Fibroblast of peridontal ligament (primary cell): ENCODE data around the gene NDUFA5.
"Not testable (repeated sequence)": the region's sequence is repeated elsewhere in the genome, so short reads cannot be mapped to it uniquely, and the experiment has no call there.

Experiments
- DNase-seq: peaks from one replicate; pipeline ENCODE4 v3.0.0-alpha.2; 2010; ENCODE audit errors: extremely low read depth

NDUFA5 gene

DNA sequence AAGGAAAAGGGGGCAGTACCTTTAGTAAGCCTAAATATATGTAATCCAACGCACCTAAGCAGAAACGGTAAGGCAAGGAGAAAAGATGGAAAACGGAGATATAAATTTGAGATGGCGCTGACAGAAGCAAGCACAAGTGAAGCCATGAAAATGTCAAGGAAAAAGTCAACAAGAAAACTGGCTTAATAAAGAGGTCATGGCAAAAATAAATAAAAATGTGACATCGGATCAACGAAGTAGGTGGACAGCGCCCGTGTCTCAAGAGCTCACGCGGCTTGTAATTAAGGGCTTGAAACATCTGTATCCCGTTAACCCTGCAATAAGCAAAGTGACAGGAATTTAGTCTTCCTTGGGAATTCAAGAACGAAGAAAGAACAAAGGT is 611 bp downstream of the NDUFA5 start:
- peak; percentile 37 for DNase-seq

- DNase-seq = no peak
These were observed 2.1 kb downstream of the NDUFA5 start for GRCh38 chr7:123555484-123555883.

- no peak for DNase-seq
These were observed 4.5 kb downstream of the NDUFA5 start for GRCh38 chr7:123553159-123553558.

DNA sequence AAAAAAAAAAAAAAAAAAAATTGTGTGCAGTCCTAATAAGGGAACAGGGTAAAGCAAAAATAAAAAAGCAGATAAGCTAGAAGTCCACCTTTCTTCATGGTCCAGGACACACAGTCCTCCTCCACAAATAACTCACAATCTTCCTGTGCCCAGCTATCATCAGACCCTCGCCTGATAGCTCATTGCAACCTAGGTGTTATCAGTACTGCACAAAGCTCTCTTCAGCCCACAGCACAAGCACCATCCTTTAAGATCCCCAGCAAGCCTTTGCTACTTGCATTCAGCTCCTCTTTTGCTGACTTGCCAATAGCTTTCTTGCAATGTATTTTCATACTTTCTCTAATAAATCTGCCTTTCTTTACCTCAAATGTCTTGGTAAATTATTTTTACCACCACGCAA is 5.0 kb downstream of the NDUFA5 start:
- no peak for DNase-seq

DNA sequence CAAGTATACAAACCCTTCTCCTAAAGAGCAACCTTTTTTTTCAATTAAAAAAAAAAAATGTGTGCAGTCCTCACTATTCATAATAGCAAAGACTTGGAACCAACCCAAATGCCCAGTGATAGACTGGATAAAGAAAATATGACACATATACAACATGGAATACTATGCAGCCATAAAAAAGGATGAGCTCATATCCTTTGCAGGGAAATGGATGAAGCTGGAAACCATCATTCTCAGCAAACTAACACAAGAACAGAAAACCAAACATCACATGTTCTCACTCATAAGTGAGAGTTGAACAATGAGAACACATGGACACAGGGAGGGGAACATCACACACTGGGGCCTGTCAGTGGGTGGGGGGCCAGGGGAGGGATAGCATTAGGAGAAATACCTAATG is 5.5 kb downstream of the NDUFA5 start:
- DNase-seq = not testable (repeated sequence)

GRCh38 chr7:123548406-123548805 is 9.2 kb downstream of the NDUFA5 start:
- no peak for DNase-seq

- DNase-seq = no peak
These were observed 17.7 kb downstream of the NDUFA5 start for GRCh38 chr7:123539871-123540270.

GRCh38 chr7:123538897-123539296 is 18.7 kb downstream of the NDUFA5 start:
- DNase-seq = no peak

DNA sequence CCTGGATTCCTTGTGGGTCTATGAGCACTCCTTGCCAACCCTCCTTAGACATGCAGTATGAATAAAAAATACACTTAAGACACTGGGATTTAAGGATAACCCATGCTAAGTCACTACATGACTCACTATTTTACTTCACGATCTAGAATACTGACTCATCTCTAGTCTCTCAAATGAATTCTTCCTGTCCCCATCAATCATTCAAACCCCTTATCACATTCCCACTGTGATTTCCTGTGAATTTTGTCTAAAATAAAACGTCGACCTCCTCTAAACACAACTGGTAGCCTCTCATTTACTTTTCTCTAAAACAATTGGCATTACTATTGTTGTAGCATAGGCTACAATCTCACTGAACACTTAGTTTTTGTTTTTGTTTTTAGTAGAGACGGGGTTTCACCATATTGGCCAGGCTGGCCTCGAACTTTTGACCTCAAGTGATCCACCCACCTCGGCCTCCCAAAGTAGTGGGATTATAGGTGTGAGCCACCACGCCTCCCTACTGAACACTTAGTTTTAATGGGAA is 19.4 kb downstream of the NDUFA5 start:
- DNase-seq = peak; percentile 65

DNA sequence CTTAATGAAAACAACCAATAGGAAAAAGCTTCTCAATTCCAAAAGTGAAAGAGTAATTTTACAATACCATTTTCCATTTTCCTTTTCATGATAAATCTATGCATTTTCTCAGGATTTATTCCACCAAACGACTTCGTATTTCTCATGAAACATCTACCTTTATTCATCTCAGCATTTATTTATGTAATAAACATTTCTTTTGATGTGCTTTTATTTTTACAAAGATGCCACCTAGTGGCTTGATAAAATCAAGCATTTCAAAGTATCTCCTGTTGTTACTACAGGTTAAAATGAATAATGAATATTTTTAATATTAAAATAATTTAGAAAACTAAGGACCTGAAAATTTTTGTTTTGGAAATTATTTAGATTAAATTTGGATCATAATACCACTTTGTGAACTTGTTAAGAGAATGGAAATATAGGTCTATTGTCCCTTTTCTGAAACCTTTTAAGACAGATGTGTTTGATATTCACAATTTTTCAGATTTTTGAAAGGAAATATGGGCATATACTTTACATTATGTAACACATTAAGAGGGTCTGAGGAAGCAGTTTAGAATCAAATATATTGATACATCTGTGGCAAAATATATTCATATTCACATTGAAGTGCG is 20.5 kb downstream of the NDUFA5 start:
- peak; percentile 57 for DNase-seq

DNA sequence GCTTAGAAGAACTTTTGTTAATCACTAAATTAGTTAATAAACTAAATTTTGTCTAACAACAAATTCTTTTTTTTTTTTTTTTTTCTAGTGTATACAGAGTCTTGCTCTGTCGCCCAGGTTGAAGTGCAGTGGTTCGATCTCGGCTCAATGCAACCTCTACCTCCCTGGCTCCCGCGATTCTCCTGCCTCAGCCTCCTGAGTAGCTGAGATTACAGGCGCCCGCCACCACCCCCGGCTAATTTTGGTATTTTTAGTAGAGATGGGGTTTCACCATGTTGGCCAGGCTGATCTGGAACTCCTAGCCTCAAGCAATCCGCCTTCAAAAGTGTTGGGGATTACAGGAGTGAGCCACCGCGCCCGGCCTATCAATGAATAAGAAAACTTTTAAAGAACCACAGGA is 22.1 kb downstream of the NDUFA5 start:
- DNase-seq = no peak

- peak; percentile 95 for DNase-seq
These were observed 23.0 kb downstream of the NDUFA5 start, which contains the start of gene IQUB for GRCh38 chr7:123534383-123535260. TSS of gene IQUB (minus strand) at chr7:123534595. CDS start at chr7:123512340, 22,255 bp downstream.

DNA sequence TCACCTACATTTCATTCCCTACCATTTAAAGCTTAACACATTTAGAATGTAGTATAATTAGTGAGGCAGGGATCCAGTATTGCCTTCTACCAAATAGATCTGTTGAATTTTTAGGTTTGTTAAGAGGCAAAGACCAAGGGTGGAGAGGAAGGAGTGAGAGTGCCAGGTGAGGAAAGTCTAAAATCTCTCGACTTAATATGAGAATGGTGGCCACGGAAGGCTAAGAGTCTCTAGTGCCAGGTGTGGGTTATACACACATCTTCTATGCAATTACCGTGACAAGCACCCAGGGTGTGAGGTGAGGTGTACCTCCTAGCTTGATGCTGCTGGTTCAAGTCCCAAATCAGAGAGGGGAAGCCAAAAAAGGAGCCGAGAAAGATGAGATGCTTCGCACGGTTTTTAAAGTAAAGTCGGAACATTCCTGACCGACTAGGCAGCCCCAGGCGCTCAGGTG is 23.7 kb downstream of the NDUFA5 start:
- no peak for DNase-seq

GRCh38 chr7:123533553-123533917 is 24.1 kb downstream of the NDUFA5 start:
- DNase-seq = no peak

GRCh38 chr7:123532788-123533552 is 24.6 kb downstream of the NDUFA5 start:
- DNase-seq = not testable (repeated sequence)

- DNase-seq = not testable (repeated sequence)
These were observed 25.3 kb downstream of the NDUFA5 start for GRCh38 chr7:123532343-123532742.

DNA sequence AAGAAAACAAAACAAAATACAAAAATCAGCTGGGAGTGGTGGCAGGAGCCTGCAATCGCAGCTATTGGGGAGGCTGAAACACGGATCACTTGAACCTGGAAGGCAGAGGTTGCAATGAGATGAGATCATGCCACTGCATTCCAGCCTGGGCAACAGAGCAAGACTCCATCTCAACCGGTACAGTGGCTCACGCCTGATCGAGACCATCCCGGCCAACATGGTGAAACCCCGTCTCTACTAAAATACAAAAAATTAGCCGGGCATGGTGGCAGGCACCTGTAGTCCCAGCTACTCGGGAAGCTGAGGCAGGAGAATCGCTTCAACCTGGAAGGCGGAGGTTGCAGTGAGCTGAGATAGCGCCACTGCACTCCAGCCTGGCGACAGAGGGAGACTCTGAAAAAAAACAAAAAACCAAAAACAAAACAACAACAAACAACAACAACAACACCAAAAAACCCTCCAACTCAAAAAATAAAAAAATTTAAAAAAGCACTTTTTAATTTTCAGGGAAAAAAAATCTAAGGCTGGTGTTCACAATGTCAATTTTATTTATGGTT is 27.5 kb downstream of the NDUFA5 start:
- not testable (repeated sequence) for DNase-seq

- DNase-seq = no peak
These were observed 29.4 kb downstream of the NDUFA5 start for GRCh38 chr7:123528265-123528664.

DNA sequence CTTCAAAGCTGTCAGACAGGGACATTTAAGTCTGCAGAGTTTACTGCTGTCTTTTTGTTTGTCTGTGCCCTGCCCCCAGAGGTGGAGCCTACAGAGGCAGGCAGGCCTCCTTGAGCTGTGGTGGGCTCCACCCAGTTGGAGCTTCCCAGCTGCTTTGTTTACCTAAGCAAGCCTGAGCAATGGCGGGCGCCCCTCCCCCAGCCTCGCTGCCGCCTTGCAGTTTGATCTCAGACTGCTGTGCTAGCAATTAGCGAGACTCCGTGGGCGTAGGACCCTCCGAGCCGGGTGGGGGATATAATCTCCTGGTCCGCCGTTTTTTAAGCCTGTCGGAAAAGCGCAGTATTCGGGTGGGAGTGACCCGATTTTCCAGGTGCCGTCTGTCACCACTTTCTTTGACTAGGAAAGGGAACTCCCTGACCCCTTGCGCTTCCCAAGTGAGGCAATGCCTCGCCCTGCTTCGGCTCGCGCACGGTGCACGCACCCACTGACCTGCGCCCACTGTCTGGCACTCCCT is 29.8 kb downstream of the NDUFA5 start:
- not testable (repeated sequence) for DNase-seq

- not testable (repeated sequence) for DNase-seq
These were observed 31.1 kb downstream of the NDUFA5 start for GRCh38 chr7:123526533-123526932.

DNA sequence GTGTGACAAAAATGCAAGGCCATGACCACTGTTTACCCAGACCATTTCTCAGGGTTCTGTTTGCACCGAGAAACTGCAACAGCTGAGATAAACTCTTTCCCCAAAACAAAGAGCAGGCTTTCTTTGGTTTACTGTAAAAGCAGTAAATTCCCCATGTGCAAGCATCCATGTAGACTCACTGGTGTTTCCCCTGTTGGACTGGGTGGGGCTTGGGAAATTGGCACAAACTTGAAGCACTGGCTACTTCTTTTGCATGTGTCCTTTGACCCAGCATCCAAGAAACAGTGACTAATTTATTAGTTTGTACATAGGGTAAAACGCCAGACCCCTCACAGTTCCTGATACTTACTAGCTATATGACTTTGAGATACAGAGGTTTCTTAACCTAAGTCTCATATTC is 35.6 kb downstream of the NDUFA5 start:
- no peak for DNase-seq

DNA sequence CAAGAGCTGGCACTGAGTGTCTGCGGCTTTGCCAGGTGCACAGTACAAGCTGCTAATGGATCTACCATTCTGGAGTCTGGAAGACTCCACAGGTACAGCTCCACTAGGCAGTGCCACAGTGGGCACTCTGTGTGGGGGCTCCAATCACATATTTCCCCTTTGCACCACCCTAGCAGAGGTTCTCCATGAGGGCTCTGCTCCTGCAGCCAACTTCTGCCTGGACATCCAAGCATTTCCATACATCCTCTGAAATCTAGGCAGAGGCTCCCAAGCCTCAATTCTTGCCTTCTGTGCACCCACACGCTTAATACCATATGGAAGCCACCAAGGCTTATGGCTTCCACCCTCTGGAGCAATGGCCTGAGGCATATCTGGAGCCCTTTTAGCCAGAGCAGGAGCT is 52.4 kb downstream of the NDUFA5 start:
- no peak for DNase-seq
